Measurements from ENCODE around the gene CNN3.

CNN3 gene

DNA sequence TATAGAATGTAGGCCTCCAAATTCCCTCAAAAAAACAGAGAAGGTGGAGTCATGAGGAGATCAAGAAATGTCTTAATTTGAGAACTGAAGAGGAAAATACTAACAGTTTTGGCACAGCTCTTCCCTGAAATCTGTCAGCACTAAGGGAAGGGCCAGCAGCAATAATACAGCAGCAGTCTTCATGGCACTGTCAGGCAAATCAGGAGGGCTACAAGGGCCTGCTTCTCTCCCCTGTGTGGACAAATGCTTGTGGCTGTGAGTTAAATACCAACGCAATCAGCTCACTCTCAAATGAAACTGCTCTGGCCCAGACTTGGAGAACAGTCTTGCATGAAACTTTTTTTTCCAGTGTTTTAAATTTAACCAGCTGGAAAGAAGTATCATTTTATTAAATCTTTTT is 20.5 kb upstream of the CNN3 start:
- ATAC-seq: peak; percentile 70
- no peak for TF ChIP-seq ZC3H10 (CRISPR knock-in tag; IDR thresholded peaks at IDR 0.05)
- TF ChIP-seq TOX (CRISPR knock-in tag; IDR thresholded peaks at IDR 0.05; ENCODE audit: borderline replicate concordance): no peak
- TF ChIP-seq ESRRG (CRISPR knock-in tag; IDR thresholded peaks at IDR 0.05): no peak
- no peak for TF ChIP-seq SNAI2 (CRISPR knock-in tag; IDR thresholded peaks at IDR 0.05)
- no peak for TF ChIP-seq RARB (CRISPR knock-in tag; IDR thresholded peaks at IDR 0.05)
- no peak for TF ChIP-seq BACH2 (CRISPR knock-in tag; IDR thresholded peaks at IDR 0.05; ENCODE audit: borderline replicate concordance)
- TF ChIP-seq ZNF565 (CRISPR knock-in tag; conservative IDR thresholded peaks at IDR 0.05; ENCODE audit: low read depth): no peak
- TF ChIP-seq, protein P1, sequence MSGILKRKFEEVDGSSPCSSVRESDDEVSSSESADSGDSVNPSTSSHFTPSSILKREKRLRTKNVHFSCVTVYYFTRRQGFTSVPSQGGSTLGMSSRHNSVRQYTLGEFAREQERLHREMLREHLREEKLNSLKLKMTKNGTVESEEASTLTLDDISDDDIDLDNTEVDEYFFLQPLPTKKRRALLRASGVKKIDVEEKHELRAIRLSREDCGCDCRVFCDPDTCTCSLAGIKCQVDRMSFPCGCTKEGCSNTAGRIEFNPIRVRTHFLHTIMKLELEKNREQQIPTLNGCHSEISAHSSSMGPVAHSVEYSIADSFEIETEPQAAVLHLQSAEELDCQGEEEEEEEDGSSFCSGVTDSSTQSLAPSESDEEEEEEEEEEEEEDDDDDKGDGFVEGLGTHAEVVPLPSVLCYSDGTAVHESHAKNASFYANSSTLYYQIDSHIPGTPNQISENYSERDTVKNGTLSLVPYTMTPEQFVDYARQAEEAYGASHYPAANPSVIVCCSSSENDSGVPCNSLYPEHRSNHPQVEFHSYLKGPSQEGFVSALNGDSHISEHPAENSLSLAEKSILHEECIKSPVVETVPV (CRISPR knock-in tag; IDR thresholded peaks at IDR 0.05): no peak
- TF ChIP-seq, protein P2, sequence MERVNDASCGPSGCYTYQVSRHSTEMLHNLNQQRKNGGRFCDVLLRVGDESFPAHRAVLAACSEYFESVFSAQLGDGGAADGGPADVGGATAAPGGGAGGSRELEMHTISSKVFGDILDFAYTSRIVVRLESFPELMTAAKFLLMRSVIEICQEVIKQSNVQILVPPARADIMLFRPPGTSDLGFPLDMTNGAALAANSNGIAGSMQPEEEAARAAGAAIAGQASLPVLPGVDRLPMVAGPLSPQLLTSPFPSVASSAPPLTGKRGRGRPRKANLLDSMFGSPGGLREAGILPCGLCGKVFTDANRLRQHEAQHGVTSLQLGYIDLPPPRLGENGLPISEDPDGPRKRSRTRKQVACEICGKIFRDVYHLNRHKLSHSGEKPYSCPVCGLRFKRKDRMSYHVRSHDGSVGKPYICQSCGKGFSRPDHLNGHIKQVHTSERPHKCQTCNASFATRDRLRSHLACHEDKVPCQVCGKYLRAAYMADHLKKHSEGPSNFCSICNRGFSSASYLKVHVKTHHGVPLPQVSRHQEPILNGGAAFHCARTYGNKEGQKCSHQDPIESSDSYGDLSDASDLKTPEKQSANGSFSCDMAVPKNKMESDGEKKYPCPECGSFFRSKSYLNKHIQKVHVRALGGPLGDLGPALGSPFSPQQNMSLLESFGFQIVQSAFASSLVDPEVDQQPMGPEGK (CRISPR knock-in tag; IDR thresholded peaks at IDR 0.05; ENCODE audit: borderline replicate concordance): no peak
- TF ChIP-seq PPARA (CRISPR knock-in tag; IDR thresholded peaks at IDR 0.05; ENCODE audit: borderline replicate concordance): no peak
- TF ChIP-seq, protein P3, sequence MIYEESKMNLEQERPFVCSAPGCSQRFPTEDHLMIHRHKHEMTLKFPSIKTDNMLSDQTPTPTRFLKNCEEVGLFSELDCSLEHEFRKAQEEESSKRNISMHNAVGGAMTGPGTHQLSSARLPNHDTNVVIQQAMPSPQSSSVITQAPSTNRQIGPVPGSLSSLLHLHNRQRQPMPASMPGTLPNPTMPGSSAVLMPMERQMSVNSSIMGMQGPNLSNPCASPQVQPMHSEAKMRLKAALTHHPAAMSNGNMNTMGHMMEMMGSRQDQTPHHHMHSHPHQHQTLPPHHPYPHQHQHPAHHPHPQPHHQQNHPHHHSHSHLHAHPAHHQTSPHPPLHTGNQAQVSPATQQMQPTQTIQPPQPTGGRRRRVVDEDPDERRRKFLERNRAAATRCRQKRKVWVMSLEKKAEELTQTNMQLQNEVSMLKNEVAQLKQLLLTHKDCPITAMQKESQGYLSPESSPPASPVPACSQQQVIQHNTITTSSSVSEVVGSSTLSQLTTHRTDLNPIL (CRISPR knock-in tag; IDR thresholded peaks at IDR 0.05; ENCODE audit: low read depth): no peak
- TF ChIP-seq TCF4 (CRISPR knock-in tag; IDR thresholded peaks at IDR 0.05; ENCODE audit: borderline replicate concordance): no peak

DNA sequence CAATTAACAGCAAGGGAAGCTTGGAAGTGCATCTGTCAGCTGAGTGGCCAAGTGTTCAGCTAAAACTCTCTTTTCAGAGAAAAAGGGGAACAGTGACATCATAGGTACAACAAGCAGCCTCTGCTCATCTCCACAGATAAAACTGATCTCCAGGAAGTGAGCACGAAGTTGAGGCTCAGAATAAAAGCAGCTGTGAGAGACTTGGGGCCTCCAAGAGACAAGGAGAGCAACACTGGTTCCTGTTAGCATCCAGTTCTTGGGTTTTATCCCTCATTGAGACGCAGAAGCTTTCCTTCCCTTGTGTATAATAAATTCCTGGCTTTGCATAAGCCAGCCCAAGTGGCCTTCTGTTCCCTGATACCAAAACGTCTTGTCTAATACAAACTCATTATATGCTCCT is 20.0 kb upstream of the CNN3 start:
- TF ChIP-seq PPARA (CRISPR knock-in tag; IDR thresholded peaks at IDR 0.05; ENCODE audit: borderline replicate concordance) (no peak), OSR1 (CRISPR knock-in tag; IDR thresholded peaks at IDR 0.05) (no peak), ZNF8 (CRISPR knock-in tag; IDR thresholded peaks at IDR 0.05) (no peak), ZNF565 (CRISPR knock-in tag; conservative IDR thresholded peaks at IDR 0.05; ENCODE audit: low read depth) (no peak), ZNF70 (CRISPR knock-in tag; IDR thresholded peaks at IDR 0.05) (no peak)
- TF ChIP-seq, protein P1 (CRISPR knock-in tag; IDR thresholded peaks at IDR 0.05): no peak
- TF ChIP-seq, protein P2 (CRISPR knock-in tag; IDR thresholded peaks at IDR 0.05; ENCODE audit: borderline replicate concordance): no peak
- no peak for ATAC-seq

DNA sequence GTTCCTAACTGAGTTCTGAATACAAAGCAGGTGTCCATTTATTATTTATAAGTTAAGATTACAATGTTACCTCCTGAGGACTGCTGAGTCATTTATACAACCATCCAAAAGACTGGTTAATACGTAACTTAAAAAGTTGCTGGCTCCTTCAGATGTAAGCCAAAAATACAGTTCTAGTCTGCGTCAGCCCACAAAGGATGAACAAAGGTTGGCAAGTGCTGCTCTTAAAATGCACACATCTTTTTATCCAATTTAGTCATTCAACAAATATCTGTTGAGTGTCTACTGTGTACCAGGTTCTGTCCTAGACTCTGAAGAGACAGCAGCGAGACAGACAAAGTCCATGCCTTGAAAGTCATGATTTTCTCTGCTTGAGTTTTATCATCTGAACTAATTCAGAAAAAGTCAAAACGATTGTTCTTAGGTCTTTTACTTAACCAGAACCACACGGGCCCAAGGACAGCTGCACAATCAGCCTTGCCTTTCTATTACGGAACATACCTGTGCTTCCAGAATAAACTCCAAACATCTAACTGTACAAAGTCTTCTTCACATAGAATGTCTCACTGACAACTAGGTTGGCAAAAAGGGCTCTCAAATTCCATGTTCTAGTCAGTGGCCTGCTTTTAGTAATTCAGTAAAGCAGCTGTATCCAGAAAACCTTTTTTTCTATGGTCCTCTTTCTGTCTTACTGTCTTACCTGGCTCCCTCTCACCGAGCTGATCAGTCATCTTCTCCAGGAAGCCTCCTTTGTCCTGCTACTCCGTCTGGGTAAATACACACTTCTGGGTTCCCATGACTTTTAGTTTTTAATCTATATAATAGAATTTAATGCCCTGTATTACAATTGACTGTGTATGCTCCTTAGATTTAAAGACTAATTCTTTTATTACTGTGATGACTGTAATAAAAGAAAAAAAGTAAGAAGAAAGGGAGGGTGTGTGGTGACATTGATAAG is 15.5 kb upstream of the CNN3 start:
- ATAC-seq: no peak
- TF ChIP-seq ZFP30 (CRISPR knock-in tag; IDR thresholded peaks at IDR 0.05) (no peak), ESRRG (CRISPR knock-in tag; IDR thresholded peaks at IDR 0.05) (no peak), TOX (CRISPR knock-in tag; IDR thresholded peaks at IDR 0.05; ENCODE audit: borderline replicate concordance) (no peak), OSR1 (CRISPR knock-in tag; IDR thresholded peaks at IDR 0.05) (no peak), ZFP3 (CRISPR knock-in tag; IDR thresholded peaks at IDR 0.05) (no peak), GLIS3 (CRISPR knock-in tag; IDR thresholded peaks at IDR 0.05) (no peak), ARNTL (CRISPR knock-in tag; IDR thresholded peaks at IDR 0.05; ENCODE audit: borderline replicate concordance, low read depth) (no peak)
- TF ChIP-seq, protein P4, sequence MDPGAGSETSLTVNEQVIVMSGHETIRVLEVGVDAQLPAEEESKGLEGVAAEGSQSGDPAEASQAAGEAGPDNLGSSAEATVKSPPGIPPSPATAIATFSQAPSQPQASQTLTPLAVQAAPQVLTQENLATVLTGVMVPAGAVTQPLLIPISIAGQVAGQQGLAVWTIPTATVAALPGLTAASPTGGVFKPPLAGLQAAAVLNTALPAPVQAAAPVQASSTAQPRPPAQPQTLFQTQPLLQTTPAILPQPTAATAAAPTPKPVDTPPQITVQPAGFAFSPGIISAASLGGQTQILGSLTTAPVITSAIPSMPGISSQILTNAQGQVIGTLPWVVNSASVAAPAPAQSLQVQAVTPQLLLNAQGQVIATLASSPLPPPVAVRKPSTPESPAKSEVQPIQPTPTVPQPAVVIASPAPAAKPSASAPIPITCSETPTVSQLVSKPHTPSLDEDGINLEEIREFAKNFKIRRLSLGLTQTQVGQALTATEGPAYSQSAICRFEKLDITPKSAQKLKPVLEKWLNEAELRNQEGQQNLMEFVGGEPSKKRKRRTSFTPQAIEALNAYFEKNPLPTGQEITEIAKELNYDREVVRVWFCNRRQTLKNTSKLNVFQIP (CRISPR knock-in tag; IDR thresholded peaks at IDR 0.05; ENCODE audit: borderline replicate concordance, low read depth): no peak
- TF ChIP-seq, protein P3 (CRISPR knock-in tag; IDR thresholded peaks at IDR 0.05; ENCODE audit: low read depth): no peak
- TF ChIP-seq, protein P2 (CRISPR knock-in tag; IDR thresholded peaks at IDR 0.05; ENCODE audit: borderline replicate concordance): no peak
- TF ChIP-seq, protein P1 (CRISPR knock-in tag; IDR thresholded peaks at IDR 0.05): no peak

All from SK-N-SH treated with all-trans-retinoic acid at 6 μM for 48 hours (cell line).